PC-9 (cell line): Measurements from ENCODE around the gene KIR3DL3. TPM values are rescaled to one million over a fixed set of nuclear protein-coding genes. Genes with fewer than 3 reads are reported as not detected.

Experiments used
- BruUV-seq: library from RNA; stranded (reverse); fragments of 400-500 nt; replicated peaks from 2 replicates; lab custom pipeline; 2021; lab: Mats Ljungman, UMichigan
- CTCF ChIA-PET: fragments of 300-600 bp; sonication (Branson Sonifier 250); formaldehyde crosslinking; loops from one replicate; lab custom pipeline; 2022; ENCODE audit warnings: antibody characterized with exemption; lab: Charles Lee
- POLR2A ChIA-PET: fragments of 300-600 bp; sonication (Branson Sonifier 250); formaldehyde crosslinking; loops from one replicate; lab custom pipeline; 2022; ENCODE audit warnings: antibody characterized with exemption; ENCODE audit not compliant: unreplicated experiment; lab: Charles Lee
- DNase-seq, 2 experiments: peaks; one replicate each; pipeline versions ENCODE4 v3.0.0 to v3.0.0-alpha.2; 2015 to 2022; ENCODE audit warnings: mixed read lengths in 1 of 2
- H2AFZ ChIP-seq: fragments of 200-600 bp; sonication (generic); 2 replicates; pipeline ENCODE4 v1.8.1; 2017; ENCODE audit warnings: antibody characterized with exemption
- H3F3A ChIP-seq: fragments of 200-600 bp; sonication (generic); 2 replicates; pipeline ENCODE4 v1.8.1; 2017; ENCODE audit warnings: antibody characterized with exemption, mild to moderate bottlenecking, low read depth; ENCODE audit not compliant: insufficient read depth
- H3K27ac ChIP-seq: fragments of 200-600 bp; sonication (generic); 2 replicates; pipeline ENCODE4 v1.6.1; 2016; ENCODE audit warnings: mixed run types
- H3K27me3 ChIP-seq: fragments of 200-600 bp; sonication (generic); 2 replicates; pipeline ENCODE4 v1.6.1; 2016; ENCODE audit warnings: low read depth, mixed run types; ENCODE audit not compliant: insufficient read depth
- H3K36me3 ChIP-seq: fragments of 200-600 bp; sonication (generic); 2 replicates; pipeline ENCODE4 v1.6.1; 2016; ENCODE audit warnings: low read depth, mixed run types
- H3K4me1 ChIP-seq: fragments of 200-600 bp; sonication (generic); replicated peaks from 2 replicates; pipeline ENCODE4 v1.6.1; 2016; ENCODE audit warnings: mixed run types; ENCODE audit not compliant: insufficient read depth
- H3K4me2 ChIP-seq: fragments of 200-600 bp; sonication (generic); 2 replicates; pipeline ENCODE4 v1.6.1; 2017; ENCODE audit warnings: mixed run types
- H3K4me3 ChIP-seq: fragments of 200-600 bp; sonication (generic); 2 replicates; pipeline ENCODE4 v1.6.1; 2016; ENCODE audit warnings: mixed run types
- H3K79me2 ChIP-seq: fragments of 200-600 bp; sonication (generic); 2 replicates; pipeline ENCODE4 v1.6.1; 2017; ENCODE audit warnings: low read depth, mixed run types
- H3K9me2 ChIP-seq: fragments of 200-600 bp; sonication (generic); 2 replicates; pipeline ENCODE4 v1.8.1; 2017; ENCODE audit warnings: mild to moderate bottlenecking; ENCODE audit not compliant: insufficient read depth
- H3K9me3 ChIP-seq: fragments of 200-600 bp; sonication (generic); 2 replicates; pipeline ENCODE4 v1.8.1; 2016; ENCODE audit warnings: low read depth; ENCODE audit not compliant: insufficient read depth
- H4K20me1 ChIP-seq: fragments of 200-600 bp; sonication (generic); 2 replicates; pipeline ENCODE4 v1.8.1; 2017; ENCODE audit not compliant: insufficient read depth
- EZH2 ChIP-seq: fragments of 200-600 bp; sonication (generic); IDR thresholded peaks from 2 replicates; pipeline ENCODE4 v1.8.0; 2017; ENCODE audit warnings: antibody characterized with exemption, low read depth
- intact Hi-C: fragments of 100-400 bp; cut with micrococcal nuclease; formaldehyde crosslinking; loops from one replicate; pipeline ENCODE4 v1.10.0; 2022; ENCODE audit not compliant: unreplicated experiment
- total RNA-seq: library from RNA; stranded (reverse); gene quantifications from 2 replicates; pipeline ENCODE4 v1.2.3, GENCODE V29; 2021
- TF ChIP-seq, protein P1 (sequence below): fragments of 200-600 bp; sonication (generic); conservative IDR thresholded peaks from 2 replicates; pipeline ENCODE4 v1.6.1; 2017; ENCODE audit warnings: mixed run types, antibody characterized with exemption, mild to moderate bottlenecking, moderate library complexity

Gene KIR3DL3
- total RNA-seq, 1 experiment from 2014 or later, result not detected

DNA sequence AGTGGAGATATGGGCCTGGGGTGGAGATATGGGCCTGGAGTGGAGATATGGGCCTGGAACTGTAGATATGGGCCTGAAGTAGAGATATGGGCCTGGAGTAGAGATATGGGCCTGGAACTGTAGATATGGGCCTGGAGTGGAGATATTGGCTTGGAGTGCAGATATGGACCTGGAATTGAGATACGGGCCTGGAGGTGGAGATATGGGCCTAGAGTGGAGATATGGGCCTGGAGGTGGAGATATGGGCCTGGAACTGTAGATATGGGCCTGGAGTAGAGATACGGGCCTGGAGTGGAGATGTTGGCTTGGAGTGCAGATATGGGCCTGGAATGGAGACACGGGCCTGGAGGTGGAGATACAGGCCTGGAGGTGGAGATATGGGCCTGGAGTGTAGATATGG lies 402 bp downstream of the KIR3DL3 start:
- H2AFZ ChIP-seq, result no peak overlapping the region
- ChIA-PET POLR2A (no interaction called here), CTCF (no interaction called here)
- DNase-seq, result no peak
- no peaks in the 10 kb centered on the region for H3K36me3 ChIP-seq
- no peaks in the 10 kb centered on the region for H3F3A ChIP-seq
- no peaks in the 10 kb centered on the region for H3K79me2 ChIP-seq
- intact Hi-C loops, result no loop called here
- H3K27ac ChIP-seq, result no peak overlapping the region
- no peaks in the 10 kb centered on the region for H3K4me1 ChIP-seq
- H3K27me3 ChIP-seq, result peaks cover 30% of the 10 kb centered on the region
- H3K9me3 ChIP-seq, result peaks cover 9% of the 10 kb centered on the region
- 0 out of 2 replicates have a peak, but pooled peaks cover 3% of the 10 kb centered on the region for H3K9me2 ChIP-seq
- no peaks in the 10 kb centered on the region for H4K20me1 ChIP-seq
- no peak for TF ChIP-seq EZH2
- TF ChIP-seq, protein P1, sequence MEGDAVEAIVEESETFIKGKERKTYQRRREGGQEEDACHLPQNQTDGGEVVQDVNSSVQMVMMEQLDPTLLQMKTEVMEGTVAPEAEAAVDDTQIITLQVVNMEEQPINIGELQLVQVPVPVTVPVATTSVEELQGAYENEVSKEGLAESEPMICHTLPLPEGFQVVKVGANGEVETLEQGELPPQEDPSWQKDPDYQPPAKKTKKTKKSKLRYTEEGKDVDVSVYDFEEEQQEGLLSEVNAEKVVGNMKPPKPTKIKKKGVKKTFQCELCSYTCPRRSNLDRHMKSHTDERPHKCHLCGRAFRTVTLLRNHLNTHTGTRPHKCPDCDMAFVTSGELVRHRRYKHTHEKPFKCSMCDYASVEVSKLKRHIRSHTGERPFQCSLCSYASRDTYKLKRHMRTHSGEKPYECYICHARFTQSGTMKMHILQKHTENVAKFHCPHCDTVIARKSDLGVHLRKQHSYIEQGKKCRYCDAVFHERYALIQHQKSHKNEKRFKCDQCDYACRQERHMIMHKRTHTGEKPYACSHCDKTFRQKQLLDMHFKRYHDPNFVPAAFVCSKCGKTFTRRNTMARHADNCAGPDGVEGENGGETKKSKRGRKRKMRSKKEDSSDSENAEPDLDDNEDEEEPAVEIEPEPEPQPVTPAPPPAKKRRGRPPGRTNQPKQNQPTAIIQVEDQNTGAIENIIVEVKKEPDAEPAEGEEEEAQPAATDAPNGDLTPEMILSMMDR, result no peak
- BruUV-seq, result no TSS peak
- no peak overlapping the region for H3K4me3 ChIP-seq
- H3K4me2 ChIP-seq, result no peak overlapping the region

DNA sequence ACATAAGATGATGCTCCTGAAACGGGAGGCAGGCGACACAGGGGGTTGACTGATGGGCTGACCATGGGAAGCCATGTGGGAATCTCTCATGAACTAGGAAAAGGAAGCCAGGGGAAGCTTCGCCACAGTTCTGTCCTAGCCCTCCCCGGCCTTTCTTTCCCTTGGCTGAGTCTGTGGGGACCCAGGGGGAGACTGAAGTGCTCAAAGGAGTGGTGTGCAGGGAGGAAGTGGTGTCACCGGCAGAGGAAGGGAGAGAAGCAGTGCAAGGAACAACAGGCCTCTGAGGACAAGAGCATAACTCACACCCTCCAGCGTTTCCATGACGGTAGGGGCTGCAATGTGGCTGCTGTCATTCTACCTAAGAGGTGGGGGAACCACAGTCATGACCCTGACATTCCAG lies 1.1 kb downstream of the KIR3DL3 start:
- Histone ChIP-seq H3K27me3 (peaks cover 34% of the 10 kb centered on the region), H3K79me2 (no peaks in the 10 kb centered on the region), H4K20me1 (no peaks in the 10 kb centered on the region), H3F3A (no peaks in the 10 kb centered on the region), H2AFZ (no peak overlapping the region), H3K9me2 (0 out of 2 replicates have a peak, but pooled peaks cover 3% of the 10 kb centered on the region), H3K36me3 (no peaks in the 10 kb centered on the region), H3K9me3 (peaks cover 8% of the 10 kb centered on the region), H3K4me1 (no peaks in the 10 kb centered on the region), H3K4me3 (no peak overlapping the region), H3K27ac (no peak overlapping the region), H3K4me2 (no peak overlapping the region)
- CTCF ChIA-PET, result no interaction called here
- BruUV-seq, result no TSS peak
- POLR2A ChIA-PET, result no interaction called here
- no peak for DNase-seq
- TF ChIP-seq EZH2, result no peak
- TF ChIP-seq, protein P1, result no peak
- intact Hi-C loops, result no loop called here

DNA sequence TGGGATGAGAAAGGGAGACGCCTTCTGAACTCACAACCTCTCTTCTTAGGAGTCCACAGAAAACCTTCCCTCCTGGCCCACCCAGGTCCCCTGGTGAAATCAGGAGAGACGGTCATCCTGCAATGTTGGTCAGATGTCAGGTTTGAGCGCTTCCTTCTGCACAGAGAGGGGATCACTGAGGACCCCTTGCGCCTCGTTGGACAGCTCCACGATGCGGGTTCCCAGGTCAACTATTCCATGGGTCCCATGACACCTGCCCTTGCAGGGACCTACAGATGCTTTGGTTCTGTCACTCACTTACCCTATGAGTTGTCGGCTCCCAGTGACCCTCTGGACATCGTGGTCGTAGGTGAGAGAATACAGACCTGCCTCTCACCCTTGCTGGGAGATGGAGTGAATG lies 3.3 kb downstream of the KIR3DL3 start:
- Histone ChIP-seq H4K20me1 (no peaks in the 10 kb centered on the region), H3K4me2 (no peak overlapping the region), H3K79me2 (no peaks in the 10 kb centered on the region), H3K36me3 (no peaks in the 10 kb centered on the region), H2AFZ (no peak overlapping the region), H3K27me3 (peaks cover 54% of the 10 kb centered on the region), H3K4me1 (no peaks in the 10 kb centered on the region), H3K4me3 (no peak overlapping the region), H3F3A (no peaks in the 10 kb centered on the region), H3K9me2 (no peaks in the 10 kb centered on the region), H3K27ac (no peak overlapping the region), H3K9me3 (no peaks in the 10 kb centered on the region)
- DNase-seq, result no peak
- intact Hi-C loops, result no loop called here
- no TSS peak for BruUV-seq
- ChIA-PET POLR2A (no interaction called here), CTCF (no interaction called here)
- TF ChIP-seq EZH2, result no peak
- TF ChIP-seq, protein P1, result no peak
